GM12875 (cell line): ENCODE data around the gene PEAK1.

Experiments
- H3K4me3 ChIP-seq: one replicate; pipeline ENCODE4 v1.5.1; 2011; ENCODE audit warnings: low read depth, low read length, control low read depth
- TF ChIP-seq, protein P1 (sequence below): IDR thresholded peaks from 2 replicates; pipeline ENCODE4 v1.5.1; 2011; ENCODE audit warnings: low read depth, mild to moderate bottlenecking, control low read depth, inconsistent platforms, low read length, moderate library complexity, borderline replicate concordance; ENCODE audit not compliant: insufficient read depth

The PEAK1 gene

DNA sequence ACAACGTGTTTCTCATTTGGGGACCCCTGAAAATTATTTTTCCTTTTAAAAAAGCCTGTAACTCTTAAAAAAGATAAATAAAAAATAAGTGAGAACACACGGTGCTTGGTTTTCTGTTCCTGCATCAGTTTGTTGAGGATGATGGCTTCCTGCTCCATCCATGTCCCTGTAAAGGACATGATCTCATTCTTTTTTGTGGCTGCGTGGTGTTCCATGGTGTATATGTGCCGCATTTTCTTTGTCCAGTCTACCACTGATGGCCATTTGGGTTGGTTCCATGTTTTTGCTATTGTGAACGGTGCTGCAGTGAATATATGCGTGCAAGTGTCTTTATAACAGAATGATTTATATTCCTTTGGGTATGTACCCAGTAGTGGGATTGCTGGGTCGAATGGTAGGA lies 351.3 kb downstream of the PEAK1 start:
- no peak overlapping the region for H3K4me3 ChIP-seq
- TF ChIP-seq, protein P1, sequence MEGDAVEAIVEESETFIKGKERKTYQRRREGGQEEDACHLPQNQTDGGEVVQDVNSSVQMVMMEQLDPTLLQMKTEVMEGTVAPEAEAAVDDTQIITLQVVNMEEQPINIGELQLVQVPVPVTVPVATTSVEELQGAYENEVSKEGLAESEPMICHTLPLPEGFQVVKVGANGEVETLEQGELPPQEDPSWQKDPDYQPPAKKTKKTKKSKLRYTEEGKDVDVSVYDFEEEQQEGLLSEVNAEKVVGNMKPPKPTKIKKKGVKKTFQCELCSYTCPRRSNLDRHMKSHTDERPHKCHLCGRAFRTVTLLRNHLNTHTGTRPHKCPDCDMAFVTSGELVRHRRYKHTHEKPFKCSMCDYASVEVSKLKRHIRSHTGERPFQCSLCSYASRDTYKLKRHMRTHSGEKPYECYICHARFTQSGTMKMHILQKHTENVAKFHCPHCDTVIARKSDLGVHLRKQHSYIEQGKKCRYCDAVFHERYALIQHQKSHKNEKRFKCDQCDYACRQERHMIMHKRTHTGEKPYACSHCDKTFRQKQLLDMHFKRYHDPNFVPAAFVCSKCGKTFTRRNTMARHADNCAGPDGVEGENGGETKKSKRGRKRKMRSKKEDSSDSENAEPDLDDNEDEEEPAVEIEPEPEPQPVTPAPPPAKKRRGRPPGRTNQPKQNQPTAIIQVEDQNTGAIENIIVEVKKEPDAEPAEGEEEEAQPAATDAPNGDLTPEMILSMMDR: no peak

DNA sequence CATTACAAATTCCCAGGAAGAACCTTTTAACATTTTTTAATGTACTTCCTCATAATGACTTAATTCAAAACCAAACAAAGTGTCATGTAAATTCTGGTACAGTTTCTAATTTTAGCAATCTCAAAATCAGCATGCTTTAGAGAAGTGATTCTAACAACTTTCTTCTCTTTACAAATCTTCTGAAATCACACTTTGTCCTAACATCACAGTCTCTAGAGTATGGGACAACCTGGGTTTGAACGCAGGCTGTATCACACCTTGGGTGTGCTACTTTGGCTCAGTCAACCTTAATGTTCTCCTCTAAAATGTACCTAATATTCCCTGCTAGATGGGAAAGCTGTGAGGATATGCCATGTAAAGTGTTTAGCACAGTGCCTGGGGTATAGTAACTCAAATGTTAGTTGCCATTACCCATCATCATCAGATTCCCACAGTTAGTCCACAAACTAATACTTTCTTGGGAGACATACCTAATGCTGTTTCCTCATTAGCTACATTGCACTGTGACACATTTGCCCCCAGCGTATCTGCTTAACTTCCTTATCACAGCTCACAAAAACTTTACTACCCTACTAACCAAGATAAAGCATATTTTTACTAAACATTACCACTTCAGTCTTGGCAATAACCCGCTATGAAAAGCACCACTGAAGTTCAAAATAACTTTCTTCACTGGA lies 352.1 kb downstream of the PEAK1 start:
- TF ChIP-seq, protein P1: no peak
- peak overlapping the region; percentile 19 for H3K4me3 ChIP-seq

DNA sequence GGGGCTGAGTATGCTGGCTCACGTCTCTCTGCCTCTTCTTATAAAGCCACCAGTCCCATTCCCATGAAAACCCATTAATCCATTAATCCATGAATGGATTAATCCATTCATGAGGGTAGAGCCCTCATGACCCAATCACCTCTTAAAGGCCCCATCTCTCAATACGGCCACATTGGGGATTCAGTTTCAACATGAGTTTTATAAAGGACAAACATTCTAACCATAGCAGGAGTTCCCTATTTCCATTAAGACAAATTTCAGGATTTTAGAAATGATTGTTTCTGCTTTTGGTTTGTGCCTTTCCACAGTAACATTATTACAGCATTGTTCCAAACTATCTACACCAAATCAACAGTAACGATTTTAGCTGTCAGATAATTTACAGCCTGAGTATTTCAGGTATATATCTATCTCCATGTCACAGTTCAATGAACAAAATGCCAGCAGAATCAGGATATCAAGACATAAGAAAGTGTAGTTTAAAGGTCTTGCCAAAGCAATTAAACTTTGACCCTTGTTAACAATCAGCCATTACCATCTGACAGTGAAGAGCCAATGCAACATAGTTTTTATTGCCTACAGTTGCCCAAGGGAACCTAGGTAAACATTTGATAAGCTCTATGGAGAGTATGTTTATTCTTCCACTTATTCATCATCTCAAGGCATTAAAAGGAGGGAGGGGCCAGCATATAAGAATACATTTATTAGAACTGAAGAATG lies 352.8 kb downstream of the PEAK1 start:
- TF ChIP-seq, protein P1: no peak
- no peak overlapping the region for H3K4me3 ChIP-seq

DNA sequence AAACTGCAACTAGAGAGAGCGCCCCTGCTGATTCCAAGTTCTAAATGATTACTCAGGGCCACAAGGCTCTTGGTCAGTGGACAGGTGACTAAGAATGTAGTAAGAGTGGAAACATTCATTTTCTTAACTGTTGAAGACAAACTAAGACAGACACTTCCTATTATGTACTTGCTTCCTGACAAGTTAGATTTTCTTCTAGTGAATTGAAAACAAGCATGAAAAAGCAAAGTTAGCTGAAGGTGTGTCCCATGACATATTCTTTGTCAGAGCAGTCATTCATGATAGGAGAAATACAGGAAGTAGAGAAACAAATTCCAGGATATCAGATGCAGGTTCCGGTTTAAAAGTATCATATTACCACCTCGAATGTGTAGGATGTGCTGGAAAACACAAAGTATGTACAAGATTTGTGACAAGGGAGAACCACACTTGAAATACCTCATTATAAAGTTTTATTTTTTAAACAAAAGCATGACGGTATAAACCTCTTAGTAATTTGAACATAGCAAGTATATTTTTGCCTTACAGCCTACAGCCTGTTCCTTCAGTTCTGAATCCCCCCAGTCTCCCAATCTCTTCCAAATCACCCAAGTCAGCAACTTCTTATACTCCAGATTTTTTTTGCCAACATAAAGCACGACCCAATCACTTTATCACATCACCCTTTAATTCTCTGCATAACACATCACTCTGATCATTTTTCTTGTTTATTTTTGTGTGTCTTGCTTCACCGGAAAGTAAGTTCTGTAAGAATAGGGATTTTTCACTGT lies 355.2 kb downstream of the PEAK1 start:
- TF ChIP-seq, protein P1: no peak
- H3K4me3 ChIP-seq: no peak overlapping the region

DNA sequence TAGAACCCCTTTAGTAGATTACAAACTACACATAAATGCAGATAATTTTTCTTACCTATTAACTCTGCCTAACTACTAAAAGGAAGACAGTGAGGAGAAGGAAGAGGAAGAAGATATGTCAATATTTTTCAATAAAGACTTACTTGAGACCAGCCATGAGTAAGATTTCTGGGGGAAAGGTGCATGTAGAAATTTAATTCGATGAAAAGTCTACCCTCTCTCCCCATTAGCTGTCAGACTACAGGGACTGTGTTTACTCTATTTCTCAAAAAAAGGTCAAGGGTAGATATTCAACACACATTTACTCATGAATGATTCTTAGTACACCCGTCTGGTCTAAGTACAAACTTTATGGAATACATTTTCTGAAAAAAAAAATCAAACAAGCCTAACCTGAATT lies 355.8 kb downstream of the PEAK1 start:
- H3K4me3 ChIP-seq: no peak overlapping the region
- TF ChIP-seq, protein P1: no peak

DNA sequence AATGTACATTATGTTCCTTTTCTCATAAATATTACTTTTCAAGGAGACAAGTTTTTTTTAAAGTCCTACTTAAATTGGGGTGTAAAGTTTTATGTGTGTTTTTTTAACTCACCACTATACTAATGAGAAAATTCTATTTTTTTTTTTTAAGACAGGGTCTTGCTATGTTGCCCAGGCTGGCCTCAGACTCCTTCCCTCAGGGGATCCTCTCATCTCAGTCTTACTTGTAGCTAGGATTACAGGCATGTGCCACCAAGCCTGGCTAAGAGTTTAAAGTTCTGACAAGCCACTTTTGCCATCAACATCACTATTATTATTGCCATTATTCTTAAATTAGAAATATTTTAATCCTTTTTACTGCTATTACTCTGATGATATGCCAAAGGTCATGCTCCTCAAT lies 356.7 kb downstream of the PEAK1 start:
- no peak overlapping the region for H3K4me3 ChIP-seq
- TF ChIP-seq, protein P1: no peak
